NCI-H2081 (cell line): ENCODE results near the gene CHD2.

Experiments
- DNase-seq, 2 experiments: peaks; one replicate each; lab custom pipeline; 2025; lab: John Stamatoyannopoulos, UW

CHD2 gene

DNA sequence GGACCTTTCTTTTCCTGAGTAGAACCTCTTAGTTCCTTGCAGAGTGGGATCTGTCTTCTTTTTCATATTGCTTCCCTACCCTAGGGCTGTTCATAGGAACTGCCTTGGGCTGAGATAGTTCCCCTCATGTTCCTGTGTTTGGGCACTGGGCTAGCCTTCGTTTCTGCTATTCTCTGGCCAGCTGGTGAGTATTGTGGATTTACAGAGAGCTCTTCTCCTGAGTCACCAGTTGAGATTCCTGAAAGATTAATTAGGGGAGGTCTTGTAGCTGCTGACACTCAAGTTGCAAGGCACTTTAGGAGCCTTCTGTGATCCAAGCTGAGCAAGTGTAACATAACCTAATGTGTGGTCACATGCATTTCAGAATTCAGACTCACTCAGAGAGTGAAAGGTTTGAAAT lies 30.7 kb downstream of the CHD2 start:
- no peak for DNase-seq

DNA sequence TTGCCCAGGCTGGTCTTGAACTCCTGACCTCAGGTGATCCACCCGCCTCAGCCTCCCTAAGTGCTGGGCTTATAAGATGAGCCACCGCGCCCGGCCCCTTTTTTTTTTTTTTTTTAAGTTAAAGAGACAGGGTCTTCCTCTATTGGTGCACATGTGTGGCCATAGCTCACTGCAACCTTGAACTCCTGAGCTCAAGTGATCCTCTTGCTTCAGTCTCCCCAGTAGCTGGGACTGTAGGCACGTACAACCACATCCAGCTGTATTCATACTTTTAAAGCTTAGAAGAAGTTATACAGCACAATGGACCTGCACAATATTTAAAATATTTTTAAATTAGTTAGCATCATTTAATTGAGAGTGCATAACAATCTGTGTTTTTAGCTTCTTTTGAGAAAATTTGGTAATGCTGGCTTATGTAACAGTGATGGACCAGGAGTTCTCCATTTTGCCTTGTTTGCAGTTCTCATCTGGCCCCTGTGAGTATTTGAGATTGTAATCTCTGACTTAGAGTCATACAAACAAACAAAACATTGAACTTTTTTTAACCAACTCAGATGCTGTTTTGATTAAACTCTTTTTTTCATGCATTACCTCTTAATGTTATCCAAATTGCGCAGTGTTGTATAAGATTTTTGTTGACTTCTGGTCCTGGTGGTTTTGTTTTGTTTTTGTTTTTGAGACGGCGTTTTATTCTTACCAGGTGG lies 33.0 kb downstream of the CHD2 start:
- DNase-seq, result no peak

GRCh38 chr15:92933831-92934230 lies 33.7 kb downstream of the CHD2 start:
- no peak for DNase-seq

DNA sequence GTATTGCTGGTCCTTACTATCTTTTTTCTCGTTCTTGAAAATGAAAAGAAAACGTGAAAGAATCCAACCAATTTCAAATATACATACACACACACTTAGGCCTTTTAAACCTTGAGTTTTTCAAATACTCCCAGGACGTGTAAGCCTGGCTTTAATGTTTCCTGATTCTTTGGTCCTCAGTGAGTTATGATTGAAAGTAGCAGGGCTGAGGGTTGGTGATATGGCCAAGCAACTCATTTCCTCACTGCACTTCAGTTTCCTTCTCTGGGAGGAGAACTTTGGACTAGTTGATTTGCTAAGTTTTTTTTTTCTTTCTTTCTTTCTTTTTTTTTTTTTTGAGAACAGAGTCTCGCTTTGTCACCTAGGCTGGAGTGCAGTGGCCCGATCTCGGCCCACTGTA lies 34.6 kb downstream of the CHD2 start:
- no peak for DNase-seq

DNA sequence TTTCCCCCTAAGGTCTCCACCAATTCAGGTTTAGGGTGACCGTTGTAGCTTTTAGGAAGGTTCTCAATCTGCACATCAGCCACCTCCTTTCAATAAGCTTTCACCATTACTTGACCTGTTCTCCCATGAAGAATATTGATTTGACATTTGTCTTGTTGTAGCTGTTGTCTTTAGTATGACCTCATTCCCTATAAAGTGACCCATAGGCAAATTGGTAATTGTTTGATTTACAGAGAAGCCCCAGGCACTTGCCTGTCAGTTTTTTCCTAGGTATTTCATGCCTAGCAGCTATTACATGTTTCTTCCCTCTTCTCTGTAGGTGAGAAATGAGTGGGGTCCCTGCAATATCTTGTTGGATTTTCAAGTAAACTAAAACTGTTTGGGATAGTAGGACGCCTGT lies 36.0 kb downstream of the CHD2 start:
- DNase-seq, result no peak

GRCh38 chr15:92936693-92937092 lies 36.6 kb downstream of the CHD2 start:
- DNase-seq, result no peak

- no peak for DNase-seq
Measured at GRCh38 chr15:92937901-92938300, 37.8 kb downstream of the CHD2 start.

- DNase-seq, result no peak
Measured at GRCh38 chr15:92938387-92938786, 38.3 kb downstream of the CHD2 start.

- no peak for DNase-seq
Measured at GRCh38 chr15:92941668-92942067, 41.5 kb downstream of the CHD2 start.

DNA sequence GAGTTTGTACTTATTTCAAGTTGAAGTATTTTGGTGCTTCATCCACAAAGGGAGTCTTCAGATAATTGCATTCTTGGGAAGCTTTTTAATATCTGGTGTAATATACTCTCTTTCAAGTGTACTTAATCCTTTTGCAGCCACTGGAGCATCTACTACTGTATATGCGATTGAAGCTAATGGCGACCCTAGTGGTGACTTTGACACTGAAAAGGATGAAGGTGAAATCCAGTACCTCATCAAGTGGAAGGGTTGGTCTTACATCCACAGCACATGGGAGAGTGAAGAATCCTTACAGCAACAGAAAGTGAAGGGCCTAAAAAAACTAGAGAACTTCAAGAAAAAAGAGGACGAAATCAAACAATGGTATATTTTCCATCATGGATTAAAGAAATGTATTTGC lies 42.6 kb downstream of the CHD2 start:
- DNase-seq, result no peak

DNA sequence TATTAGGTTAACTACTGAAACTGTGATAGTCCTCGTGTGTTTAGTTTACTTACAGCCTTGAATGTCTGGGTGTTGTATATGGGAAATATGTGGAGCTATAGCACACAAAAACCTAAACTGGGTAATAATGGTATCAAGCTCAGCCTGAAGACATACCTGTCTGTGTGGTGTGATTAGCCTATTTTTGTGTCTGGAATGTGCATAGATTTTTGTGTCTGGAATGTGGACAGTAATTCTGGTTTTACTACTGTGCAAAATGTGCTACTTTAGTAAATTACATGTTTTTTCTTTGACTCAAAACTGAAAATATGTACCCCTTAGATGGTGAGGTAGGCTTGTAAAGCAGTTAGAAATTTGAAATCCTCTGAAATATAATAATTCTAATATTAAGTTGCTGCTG lies 43.5 kb downstream of the CHD2 start:
- no peak for DNase-seq

DNA sequence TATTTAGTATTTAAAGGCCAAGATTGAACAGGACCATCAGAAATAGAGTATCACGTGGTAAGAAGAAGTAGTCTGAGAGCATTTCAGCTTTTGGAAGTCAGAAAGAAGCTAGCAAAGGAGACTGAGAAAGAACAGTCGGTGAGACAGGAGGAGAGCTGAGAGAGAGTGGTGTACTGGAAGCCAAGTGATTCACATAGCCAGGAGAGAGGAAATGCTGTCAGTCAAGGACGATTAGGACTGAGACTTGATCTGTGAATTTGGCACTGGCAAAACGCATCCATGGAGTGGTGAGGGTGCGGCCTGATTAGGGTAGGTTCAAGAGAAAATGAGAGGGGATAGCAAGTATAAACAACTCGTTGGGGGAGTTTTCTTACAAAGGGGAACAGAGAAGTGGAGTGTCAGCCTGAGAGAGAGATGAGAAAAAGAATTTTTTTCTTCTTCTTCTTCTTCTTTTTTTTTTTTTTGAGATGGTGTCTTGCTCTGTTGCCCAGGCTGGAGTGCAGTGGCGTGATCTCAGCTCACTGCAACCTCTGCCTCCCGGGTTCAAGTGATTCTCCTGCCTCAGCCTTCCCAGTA lies 44.9 kb downstream of the CHD2 start:
- DNase-seq, result no peak

DNA sequence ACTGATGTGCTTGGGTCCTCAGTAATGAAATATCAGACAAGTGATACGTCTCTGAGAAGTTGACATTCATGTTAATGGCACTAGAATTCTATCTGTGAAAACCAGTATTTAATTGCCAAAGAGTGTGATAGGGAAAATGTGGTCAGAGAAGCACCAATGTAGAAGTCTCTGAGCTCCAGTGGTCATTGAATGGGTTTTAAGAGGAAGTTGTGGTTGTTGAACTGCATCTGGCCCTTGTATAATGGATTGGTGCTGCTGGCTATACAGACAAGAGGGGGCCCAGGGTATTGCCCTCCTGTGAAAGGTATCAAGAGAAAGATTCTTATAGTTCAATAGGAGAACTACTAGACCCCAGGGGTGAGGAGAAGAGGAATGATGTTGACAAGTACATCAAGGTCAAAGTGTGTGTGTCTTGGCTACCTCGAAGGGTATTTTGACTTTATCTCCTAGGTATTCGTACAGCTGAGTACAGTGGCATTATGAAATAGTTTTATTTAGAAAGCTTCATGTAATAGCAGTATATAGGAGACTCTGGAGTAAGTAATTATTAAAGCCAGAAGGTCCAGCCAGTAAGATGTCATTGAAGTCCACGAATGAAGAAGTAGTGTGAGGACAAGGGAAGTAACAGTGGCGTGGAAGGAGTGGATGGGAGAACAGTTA lies 47.1 kb downstream of the CHD2 start:
- DNase-seq, result no peak

DNA sequence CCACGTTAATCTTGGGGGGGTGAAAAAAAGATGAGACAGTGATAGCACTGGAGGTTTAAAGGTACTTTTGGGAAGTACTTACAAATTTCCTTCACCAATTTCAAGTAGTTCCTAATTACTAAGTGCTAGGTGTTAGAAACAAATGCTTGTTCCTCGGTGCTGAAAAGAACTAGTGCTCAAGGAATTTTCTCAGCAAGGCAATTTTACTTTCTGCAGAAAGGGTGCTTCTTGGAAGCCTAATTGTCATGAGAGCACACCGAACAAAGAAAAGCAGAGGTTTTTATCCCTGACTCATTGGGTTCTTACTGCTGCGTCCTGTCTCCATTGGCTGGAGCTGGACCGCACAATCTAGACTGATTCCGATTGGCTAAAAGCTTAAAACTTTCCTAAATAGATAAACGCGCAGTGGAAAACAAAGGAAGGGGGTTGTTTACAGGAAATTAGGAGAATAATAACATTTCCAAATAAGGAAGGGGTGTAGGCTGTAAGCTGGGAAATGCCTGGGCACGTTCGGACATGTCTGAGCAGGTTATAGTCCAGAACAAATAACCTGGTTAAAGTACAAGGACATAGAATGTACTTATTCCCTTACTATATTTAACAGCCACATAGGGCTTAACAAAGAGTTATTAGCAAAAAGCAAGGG lies 49.6 kb downstream of the CHD2 start:
- peak in 1 of 2 experiments; percentile 14 for DNase-seq

- no peak for DNase-seq
Measured at GRCh38 chr15:92951800-92952457, 51.8 kb downstream of the CHD2 start.

DNA sequence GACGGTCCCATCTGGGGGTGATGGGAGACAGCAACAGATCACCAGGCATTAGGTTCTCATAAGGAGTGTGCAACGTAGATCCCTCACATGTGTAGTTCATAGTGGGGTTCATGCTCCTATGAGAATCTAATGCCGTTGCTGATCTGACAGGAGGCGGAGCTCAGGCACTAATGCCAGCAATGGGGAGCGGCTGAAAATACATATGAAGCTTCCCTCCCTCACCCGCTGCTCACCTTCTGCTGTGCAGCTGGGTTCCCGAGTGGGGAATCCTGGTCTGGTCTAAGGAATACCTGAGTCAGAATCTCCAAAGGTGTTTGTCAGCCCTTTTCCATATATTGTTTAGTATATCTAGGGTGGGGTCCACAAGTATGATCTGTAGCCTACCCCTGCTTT lies 52.3 kb downstream of the CHD2 start:
- no peak for DNase-seq

- DNase-seq, result no peak
Measured at GRCh38 chr15:92953566-92953965, 53.4 kb downstream of the CHD2 start.

DNA sequence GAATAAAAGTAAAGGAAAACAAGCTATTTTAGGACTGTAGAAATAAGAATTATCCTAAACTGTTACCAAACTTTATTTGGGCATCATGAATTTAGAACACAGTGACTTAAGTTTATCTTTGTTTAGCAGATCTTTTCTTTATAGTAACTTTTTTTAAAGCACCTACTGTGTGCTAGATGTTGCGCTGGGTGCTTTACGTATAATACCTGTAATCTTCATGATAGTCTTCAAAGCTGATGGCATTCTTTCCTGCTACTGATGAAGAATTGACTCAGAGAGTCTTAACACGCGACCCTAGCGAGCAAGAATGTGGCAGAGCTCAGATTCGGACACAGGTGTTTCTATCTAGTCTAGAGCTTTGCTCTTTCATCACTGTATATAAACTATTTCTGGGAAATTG lies 53.9 kb downstream of the CHD2 start:
- no peak for DNase-seq

- DNase-seq, result peak in 1 of 2 experiments; percentile 11
Measured at GRCh38 chr15:92954578-92954977, 54.5 kb downstream of the CHD2 start.

DNA sequence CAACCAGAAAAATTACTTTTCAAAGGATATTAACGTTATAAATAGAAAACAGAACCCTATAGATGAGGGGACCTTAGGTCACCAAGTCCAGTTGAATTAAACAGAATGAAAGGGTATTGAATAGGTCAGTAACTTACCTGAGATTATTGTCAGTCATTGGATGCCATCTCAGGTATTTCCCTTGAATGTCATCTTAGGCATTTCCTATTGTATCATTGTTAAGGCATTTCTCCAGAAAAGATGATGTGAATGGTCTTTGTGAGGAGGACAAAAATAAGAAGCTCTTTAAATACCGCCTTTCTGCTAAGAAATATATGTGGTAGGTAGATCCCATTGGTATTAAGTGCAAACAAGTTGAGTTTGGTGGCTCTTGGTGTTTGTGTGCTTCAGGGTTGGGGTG lies 55.6 kb downstream of the CHD2 start:
- no peak for DNase-seq

DNA sequence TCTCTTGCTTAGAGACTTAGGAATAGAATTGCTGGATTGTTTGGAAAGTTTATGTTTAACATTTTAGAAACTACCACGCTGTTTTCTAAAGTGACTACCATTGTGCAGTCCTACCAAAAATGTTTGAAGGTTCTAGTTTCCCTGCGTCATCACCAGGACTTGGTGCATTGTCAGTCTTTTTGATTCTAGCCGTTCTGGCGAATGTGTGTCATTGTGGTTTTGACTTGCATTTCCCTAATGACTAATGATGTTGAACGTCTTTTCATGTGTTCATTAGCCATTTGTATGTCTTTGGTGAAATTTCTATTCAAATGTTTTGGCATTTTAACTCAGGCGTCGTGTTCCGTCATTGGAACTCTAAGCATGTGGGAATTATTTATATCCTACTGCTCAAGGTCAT lies 58.0 kb downstream of the CHD2 start:
- no peak for DNase-seq

- no peak for DNase-seq
Measured at GRCh38 chr15:92959219-92959618, 59.1 kb downstream of the CHD2 start.
